NCI-H82 treated with DMSO at 0.1 percent for 48 hours (cell line): ENCODE measurements around the gene PAFAH2.

Experiments used
- DNase-seq: peaks from one replicate; lab custom pipeline; 2025; ENCODE audit not compliant: unreplicated experiment; lab: John Stamatoyannopoulos, UW

PAFAH2 gene

GRCh38 chr1:25997828-25998761, at the start of gene PAFAH2:
PAFAH2 (minus strand) TSS chr1:25998063; CDS start chr1:25990816, 7,247 bp downstream.
- DNase-seq: peak; percentile 98

- DNase-seq: no peak
Measured at GRCh38 chr1:26047278-26047874, 49.5 kb upstream of the PAFAH2 start.

GRCh38 chr1:26046246-26047095, 48.6 kb upstream of the PAFAH2 start:
- no peak for DNase-seq

GRCh38 chr1:26045722-26046245, 47.9 kb upstream of the PAFAH2 start, which contains the start of gene SLC30A2:
SLC30A2 (minus strand) TSS chr1:26046118; CDS start chr1:26045896, 222 bp downstream.
- DNase-seq: no peak

GRCh38 chr1:26044971-26045721, 47.3 kb upstream of the PAFAH2 start:
- no peak for DNase-seq

- DNase-seq: no peak
Measured at GRCh38 chr1:26044414-26044813, 46.6 kb upstream of the PAFAH2 start.

- no peak for DNase-seq
Measured at GRCh38 chr1:26043765-26044164, 45.9 kb upstream of the PAFAH2 start.

- DNase-seq: no peak
Measured at GRCh38 chr1:26041978-26042377, 44.1 kb upstream of the PAFAH2 start.

GRCh38 chr1:26041401-26041800, 43.5 kb upstream of the PAFAH2 start:
- DNase-seq: no peak

GRCh38 chr1:26038904-26039303, 41.0 kb upstream of the PAFAH2 start:
- no peak for DNase-seq

- DNase-seq: no peak
Measured at GRCh38 chr1:26038477-26038876, 40.6 kb upstream of the PAFAH2 start.

GRCh38 chr1:26037904-26038303, 40.0 kb upstream of the PAFAH2 start:
- no peak for DNase-seq

- DNase-seq: no peak
Measured at GRCh38 chr1:26036756-26037281, 39.0 kb upstream of the PAFAH2 start.

GRCh38 chr1:26035959-26036755, 38.3 kb upstream of the PAFAH2 start:
- DNase-seq: peak; percentile 39

GRCh38 chr1:26035203-26035958, 37.5 kb upstream of the PAFAH2 start:
- peak; percentile 86 for DNase-seq

- DNase-seq: peak; percentile 24
Measured at GRCh38 chr1:26034504-26035202, 36.8 kb upstream of the PAFAH2 start.

- DNase-seq: no peak
Measured at GRCh38 chr1:26032656-26033357, 34.9 kb upstream of the PAFAH2 start.
